LHCN-M2 (cell line): ENCODE data around the gene CPLX1. TPM values are rescaled to one million over a fixed set of nuclear protein-coding genes. Genes with fewer than 3 reads are reported as not detected.

Experiments used
- DNase-seq: peaks from one replicate; pipeline ENCODE4 v3.0.0-alpha.2; 2012; ENCODE audit warnings: low read depth
- total RNA-seq: library from RNA; depleted of rRNA; stranded (reverse); fragments of >200 nt; gene quantifications from 2 replicates; pipeline ENCODE4 v1.2.3, GENCODE V29; 2014

CPLX1 gene
- total RNA-seq, 1 experiment from 2014 or later: not detected

DNA sequence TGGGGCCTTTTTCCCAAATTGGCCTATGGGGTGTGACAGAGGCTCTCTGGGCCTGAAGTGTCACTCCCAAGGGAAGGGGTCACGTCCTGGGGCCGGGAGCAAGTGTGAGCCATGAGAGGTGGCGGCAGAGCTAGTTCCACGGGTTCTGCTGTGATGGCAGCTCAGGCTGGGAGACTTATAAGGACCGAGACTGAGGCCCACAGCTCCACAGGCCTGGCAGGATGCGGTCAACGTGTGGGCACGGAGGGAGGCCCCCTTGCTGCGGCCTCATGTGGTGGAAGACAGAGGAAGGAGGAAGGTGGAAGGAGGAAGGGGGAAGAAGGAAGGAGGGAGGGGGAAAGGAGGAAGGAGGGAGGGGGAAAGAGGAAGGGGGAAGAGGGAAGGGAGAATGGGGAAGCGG is 7.2 kb upstream of the CPLX1 start:
- no peak for DNase-seq

DNA sequence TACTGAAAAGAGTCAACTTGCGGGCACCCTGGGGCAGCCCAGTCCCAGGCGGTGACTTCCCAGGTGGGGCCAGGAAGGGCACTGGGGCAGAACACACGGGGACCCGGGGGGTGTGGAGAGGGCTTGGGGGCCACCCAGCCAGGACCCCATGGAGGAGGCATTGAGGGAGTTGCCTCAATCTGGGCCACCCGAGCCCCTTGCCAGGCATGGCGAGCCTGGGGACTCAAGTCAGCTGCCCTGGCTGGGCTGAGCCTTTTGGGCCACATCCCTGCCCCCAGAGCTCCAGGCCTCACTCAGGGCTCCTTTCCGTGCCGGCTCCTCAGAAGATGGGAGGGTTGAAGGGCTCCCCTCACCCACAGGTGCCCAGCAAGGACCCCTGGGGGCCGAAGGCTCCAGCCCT is 6.6 kb upstream of the CPLX1 start:
- no peak for DNase-seq

DNA sequence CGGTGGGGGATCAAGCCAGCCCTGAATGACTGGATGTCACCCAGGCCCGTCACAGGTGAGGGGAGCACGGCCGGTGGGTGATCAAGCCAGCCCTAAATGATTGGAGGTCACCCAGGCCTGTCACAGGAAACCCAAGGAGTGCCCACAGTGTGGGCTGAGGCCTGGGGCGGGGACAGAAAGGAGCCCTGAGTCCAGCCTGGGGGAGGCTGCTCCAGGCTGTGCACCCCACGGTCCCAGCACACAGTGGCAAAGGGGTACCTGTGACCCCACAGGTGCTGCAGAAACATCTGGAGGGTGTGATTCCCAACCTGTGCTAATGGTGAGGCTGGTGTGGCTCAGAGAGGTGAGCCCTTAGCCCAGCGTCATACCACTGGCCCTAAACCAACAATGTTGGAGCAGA is 6.2 kb upstream of the CPLX1 start:
- DNase-seq: no peak

DNA sequence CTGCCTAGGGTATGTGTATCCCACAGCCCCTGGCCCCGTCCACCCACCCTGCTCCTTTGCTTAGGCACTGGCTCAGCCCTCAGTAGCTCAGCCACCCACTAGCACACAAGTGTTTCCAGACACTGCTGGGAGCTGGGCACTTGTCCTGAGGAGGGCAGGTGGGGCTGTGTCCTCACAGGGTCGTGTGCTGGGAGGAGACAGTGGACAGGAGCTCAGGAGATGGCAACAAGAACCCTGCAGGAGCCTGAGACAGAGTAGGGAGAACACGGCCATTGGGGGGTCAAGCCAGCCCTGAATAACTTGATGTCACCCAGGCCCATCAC is 5.5 kb upstream of the CPLX1 start:
- no peak for DNase-seq

DNA sequence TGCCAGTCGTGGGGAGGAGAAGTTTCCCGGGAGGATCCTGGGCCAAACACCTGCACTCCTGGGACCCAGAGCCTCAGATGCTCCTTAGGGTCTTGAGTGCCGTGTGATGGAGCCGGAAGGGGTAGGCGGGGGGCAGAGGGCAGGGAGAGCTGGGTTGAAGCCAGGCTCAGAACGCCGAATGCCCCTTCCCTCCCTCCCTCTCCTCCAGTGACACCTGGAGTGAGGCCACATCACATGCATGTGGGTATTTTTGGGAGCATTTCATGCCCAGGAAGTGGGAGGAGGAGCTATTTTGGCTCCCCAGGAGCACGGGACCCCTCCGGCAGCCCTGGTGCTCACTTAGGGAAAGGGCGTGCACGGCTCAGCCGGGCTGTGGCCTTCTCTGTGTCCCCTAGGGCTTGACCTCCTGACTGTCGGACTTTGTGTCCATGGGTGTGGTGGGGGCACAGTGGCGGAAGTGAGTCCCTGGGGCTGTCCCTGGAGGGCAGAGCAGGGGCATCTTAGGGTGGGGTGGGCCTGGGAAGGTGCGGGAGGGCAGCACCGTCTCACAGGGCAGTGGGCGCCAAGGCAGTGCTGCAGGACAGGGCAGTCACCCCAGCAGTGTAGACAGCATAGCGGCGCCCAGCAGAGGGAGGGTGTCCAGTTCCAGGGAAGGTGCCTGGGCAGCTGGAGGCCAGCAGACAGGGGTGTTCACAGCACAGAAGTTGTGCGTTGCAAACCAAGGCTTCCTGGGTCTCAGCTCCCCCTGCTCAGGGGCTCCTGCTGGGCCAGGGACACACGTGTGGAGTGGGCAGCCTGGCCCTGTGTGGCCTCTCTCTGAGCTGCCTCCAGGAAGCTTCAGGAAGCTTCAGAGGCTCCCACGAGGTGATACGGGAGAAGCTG is 4.9 kb upstream of the CPLX1 start:
- no peak for DNase-seq

DNA sequence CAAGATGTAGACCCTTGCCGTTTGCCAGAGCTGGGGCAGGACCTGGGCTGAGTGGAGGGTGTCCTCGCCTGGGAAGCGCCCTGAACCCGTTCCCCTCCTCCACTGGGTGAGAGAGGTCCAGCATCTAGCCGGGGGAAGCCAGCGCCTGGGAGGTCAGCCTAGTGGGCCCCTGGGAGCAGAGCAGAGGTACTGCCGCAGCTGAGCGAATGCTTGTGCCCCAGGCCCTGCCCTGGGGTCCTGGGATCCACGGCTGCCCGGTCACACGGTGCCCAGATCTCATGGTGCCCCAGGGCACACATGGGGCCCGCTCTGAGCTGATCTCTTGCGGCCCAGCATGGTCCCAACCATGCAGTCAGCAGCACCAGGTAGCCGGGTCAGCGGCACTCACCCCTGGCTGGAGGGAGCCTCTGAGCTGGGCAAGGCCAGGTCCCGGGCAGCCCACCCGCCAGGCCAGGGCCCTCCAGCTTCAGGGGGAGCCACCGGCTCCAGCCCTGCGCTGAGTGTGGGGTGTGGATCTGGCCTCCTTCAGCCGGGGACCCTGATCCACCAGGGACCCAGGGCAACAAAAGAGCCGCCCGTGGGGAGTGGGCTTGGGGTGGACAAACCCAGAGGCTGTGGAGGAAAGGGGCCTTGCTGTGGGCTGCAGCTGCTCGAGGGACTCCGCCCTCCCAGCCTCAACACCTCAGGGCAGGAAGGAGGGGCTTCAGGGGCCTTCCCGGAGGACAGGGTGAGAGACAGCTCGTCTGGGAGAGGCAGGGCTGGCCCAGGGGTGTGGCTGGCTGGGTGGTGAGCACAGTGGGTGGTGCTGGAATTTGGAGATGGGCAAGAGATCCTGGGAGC is 4.1 kb upstream of the CPLX1 start:
- DNase-seq: no peak

DNA sequence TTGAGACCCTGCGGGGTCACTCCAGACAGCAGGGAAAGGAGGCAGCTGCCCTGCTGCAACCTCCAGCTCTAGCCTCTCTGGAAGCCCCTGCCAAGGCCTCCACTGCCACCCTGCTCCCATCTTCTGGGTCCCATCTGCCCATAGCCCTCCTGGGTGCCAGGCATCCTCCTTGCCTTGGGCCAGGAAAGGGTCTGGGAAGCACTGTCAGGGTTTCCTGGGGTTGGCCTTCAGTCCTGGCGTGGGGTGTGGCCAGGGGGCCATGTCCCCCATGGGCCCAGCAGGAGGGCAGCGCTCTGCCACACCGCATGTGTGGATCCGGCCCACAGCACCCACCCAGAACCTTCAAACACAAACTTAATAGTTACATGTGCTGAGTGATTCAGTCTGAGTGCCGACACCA is 3.4 kb upstream of the CPLX1 start:
- DNase-seq: no peak

DNA sequence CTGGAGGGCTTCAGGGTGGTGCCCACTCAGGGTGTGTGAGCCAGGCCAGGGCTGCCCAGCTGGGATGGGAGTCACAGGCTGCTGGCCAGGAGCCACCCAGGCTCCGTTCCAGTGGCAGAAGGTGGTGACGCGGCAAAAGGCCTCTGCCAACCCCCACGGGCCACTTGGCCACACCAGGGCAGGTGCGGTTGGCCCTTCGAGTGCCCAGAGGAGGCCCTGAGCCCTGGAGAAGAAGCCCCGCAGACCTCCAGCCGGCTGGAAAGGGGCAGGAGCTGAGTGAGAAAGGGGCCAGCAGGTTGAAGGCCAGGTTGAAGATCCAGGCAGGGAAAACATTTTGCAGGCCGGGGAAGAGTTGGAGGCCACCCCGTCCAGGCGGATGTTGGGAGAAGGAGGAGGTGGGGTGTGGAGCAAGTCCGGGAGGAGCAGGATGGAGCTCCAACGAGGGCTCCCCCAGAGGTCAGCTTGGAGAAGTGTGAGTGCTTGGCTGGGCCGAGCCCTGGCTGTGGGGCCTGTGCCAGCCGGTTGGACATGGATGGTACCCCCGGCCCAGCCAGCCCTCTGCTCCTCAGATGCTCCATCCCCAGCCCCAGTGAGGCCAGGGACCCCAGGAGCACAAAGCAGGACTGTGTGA is 2.8 kb upstream of the CPLX1 start:
- DNase-seq: peak; percentile 12

DNA sequence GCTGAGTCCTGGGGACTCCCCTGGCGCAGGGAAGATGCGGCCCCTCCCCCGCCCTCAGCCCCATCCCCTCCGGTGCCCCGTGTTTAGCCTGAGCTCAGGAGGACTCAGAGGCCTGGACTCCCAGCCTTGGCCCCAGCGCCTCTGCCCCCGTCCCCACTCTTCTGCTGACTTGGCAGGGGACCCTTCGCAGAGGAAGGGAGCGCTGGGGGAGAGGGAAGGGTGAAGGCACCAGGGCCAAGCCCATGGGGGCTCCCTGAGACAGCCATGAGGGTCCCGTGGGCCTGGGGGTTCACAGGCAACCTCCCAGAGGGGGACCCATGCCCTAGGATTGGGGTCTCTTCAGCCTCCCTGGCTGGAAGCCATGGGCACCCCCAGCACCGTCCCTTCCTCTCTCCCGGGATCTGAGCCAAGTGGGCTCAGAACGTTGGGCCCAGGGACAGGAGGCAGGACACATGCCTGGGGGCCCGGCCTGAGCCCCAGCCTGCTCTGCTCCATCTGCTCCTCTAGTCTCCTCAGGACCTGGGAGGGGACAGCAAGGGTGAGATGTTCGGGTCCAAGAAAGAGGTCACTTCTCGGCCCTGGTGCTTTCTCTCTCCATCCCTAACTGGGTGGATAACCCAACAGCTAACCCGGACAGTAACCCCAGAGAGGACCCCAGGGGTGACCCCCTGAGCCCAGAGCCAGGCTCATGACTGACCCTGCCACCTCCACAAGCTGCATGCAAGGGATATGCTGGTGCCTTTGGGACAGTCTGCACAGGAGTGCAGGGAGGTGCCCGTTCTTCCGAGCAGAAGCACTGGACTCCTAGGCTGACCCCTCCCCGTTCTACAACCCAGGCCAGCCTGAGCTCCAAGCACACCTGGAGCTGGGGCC is 1.5 kb upstream of the CPLX1 start:
- DNase-seq: no peak

DNA sequence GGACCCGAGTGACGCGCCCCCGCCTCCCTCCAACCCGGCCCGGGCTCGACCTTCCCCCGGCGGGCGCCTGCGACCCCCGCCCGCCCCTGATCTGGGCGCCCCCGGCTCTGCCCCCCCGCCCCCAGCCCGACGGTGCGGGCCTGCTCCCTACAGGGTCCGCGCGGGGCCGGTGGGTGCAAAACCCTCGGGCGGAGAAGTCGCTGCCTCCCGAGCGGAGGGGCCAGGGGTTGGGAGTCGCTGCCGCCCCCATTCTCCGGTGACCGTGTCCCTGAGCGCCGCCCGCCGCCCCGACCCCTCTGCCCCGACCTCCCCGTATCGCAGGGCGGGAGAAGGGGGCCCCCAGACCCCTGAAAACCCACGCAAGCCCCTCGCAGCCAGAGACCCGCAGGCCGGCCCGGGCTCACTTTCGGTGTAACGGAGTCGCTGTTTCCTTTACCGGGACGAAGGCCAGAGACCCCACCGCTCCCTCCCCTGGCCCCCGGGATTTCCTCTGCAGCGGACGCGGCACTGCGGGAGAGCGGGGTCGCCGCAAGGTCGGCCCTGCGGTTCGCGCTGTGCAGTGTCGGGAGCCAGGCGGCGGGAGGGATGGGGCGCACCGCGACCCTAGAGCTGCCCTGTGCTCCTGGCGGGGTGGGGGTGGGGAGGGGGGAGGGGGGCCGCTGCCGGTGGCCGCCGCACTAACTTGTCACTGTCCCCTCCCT is 729 bp upstream of the CPLX1 start:
- DNase-seq: no peak

DNA sequence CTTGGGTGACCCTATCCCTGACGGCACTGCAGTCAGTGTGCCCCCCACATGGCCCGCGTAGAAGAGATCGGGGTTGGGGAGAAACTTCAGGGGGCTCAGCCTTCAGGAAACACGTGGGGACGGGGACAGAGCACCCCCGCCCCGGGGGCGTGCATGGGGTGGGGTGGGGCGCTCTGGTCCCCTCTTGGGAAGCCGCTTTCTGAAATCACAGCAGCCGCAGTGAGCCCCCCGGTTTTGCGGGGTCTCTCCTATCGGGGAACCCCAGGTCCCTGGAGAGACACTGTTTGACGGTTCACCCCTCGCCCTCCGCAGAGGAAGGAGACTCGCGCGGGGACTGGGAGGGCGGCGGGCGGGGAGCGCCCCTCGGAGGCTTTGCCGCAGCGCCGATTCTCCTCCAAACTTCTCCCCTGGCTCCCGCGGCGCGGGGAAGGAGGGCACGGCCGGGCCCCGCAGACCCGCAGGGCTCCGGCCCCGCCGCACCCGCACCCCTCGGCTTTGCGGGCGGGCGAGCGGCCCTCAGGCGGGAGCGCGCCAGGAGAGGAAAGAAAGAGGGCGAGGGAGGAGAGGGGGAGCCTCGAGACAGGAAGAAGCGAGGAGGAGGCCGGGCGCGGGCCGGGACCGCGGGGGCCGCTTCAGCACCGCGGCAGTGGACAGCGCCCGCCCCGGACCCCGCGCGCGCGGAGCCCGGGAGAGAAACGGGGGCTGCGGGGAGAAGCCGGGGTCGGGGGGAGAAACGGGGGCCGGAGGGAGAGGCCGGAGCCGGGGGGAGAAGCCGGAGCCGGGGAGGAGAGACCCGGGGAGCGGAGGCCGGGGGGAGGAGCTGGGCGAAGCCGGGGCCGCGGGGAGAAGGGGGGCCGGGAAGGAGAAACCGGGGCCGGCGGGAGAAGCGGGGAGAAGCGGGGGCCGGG is 612 bp downstream of the CPLX1 start:
- DNase-seq: no peak

DNA sequence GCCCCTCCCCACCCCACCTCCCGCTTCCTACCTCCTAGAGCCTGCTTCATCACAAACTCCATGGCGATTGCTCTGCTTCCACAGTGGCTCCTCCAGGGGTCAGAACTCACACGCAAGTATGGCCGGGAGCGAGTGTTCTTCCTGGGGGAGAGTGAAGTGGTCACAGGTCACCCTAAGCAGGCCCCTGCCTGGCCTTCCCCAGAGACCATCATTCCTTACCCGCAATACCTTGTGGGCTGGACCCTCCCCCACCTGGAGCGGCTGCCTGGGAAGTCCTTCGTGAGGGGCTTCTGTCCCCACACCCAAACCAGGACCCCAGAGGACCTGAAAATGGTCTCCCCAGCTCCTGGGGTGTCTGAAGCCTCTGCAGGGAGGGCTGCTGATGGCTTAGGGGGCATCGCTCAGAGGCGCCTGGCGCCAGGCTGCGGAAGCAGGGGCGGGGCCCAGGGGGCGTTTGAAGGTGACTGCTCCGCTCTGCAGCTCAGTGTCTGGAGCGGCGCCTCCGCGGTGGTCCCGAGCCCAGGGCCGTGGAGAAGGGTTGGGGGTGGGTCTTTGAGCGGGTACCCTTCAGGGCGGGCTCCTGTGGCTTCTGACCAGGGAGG is 1.4 kb downstream of the CPLX1 start:
- no peak for DNase-seq

DNA sequence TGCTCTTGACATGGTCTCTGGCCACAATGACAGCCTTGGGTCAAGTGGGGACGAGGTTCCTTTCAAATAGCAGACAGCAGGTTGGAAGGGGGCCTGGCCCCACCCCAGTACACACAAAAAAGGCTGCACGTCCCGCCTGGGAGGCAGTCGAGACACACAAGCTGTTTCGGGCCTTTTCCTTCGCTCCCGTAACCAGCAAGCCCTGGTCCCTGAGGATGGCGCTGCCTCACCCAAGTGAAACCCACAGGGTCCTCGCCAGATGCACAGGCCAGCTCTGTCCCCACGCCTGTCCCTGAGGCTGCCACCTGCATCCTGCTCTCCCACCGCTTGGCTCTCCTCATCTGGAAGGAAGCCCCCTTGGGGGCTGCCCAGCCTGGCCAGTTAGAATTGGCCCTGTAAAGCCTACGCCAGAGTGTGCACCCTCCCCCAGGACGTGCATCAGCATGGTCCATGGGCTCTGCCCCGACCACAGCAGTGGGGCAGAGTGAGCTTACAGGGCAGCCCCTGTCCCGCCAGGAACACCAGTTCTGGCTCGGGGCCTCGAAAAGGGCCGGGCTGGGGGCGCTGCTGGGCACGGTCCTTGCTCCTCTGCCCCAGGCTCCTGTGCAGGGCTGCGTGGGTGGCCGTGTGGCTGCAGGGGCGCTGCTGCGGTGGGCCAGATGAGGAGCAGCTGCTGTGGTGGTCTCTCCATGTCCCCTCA is 2.0 kb downstream of the CPLX1 start:
- DNase-seq: no peak

DNA sequence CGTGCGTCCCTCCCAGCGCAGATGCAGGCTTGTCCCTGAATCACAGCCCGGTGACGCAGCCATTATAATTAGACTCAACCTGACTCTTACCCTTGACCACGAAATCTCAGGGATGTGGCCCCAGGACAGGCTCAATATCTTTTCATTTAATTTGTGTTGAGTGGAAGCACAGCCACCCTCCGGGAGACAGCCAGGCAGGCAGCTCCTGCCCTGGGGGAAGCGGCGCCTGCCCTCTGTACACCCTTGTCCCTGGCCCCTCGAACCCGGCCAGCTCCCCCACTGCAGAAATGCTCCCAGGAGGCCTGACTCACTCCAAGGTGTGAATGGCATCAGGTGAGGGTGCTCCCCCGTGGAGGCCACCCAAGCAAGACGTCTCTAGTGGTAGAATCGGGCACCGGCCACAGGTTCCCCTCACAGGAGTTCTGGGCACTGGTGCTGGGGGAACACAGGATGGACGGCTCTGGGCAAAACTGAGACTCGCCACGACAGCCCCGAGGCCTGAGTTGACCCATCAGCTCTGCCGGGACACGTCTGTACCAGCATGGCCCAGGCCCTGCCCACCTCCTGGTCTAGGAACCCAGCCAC is 2.7 kb downstream of the CPLX1 start:
- DNase-seq: no peak

DNA sequence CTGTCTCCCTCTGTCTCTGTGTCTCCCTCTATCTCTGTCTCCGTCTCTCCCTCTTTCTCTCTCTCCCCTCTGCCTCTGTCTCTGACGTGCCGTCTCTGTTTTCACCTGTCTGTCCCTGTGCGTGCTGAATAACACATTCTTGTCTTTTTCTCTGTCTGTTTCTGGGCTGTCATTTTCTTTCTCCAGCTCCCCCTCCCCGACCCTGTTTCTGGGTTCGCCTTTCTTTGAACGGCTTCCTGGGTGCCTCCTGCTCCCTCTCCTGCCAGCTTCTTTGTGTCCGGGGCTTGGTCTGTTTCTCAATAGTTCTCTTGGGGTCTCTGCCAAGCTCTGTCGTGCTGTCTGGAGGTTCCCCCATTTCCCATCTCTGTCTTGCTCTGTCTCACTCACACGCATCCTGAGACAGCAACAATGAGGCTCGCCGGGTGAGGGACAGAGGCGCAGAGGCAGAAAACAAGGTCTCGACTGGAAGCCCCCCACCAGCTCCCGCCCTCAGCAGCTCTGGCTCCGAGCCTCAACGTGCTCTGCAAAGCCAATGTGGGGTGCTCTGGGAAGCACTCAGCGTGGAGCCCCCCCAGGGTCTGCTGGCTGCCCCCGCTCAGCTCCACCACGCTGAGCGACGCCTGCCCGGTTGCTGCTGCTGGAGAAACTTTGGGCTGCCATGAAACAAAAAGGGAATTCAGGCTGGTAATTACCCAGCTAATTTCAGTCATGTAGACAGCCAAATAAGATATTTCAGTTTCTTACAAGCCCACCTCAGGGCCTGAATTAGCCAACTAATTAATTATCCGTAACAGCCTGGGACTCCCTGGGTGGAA is 3.4 kb downstream of the CPLX1 start:
- no peak for DNase-seq

DNA sequence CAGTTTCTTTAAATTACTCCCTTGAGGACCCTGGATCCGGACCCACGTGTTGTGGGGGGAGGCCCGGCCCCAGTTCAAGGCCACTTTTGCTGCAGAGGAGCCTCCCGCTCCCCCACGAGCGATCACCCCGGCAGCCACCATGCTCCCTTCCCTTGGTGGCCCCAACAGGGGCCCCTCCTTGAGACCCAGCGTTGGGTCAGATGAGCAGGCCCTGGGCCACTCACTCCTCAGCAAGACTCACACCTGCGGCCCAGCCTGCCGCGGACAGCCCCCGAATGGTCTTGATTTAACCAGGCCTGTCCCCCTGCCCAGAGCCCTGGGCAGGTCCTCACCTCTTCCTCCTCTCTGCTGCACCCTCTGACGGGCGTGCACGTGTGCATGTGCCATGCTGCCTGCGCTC is 4.3 kb downstream of the CPLX1 start:
- no peak for DNase-seq

DNA sequence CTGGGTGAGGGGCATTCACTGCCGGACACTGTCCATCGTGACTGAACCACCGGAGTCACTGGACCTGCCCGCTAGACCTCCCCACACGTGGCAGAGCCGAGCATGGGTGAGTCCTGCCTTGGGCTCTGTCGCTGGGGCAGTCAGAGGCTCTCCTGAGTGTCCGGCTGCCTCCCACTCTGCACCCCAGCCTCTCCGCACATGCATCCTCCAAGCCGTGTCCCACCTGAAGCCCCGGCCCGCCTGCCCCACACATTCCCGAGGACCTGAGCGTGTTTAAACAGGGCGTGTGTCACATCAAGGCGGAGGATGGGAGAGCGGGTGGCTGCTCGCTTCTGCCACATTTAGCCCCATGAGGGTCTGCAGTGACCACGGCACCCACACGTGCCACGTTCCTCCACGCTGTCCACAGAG is 4.7 kb downstream of the CPLX1 start:
- DNase-seq: no peak
